Naive thymus-derived CD8-positive, alpha-beta T cell (primary cell): Measurements from ENCODE around the gene CYB5R4. TPM values are rescaled to one million over a fixed set of nuclear protein-coding genes. Genes with fewer than 3 reads are reported as not detected.
A peak's percentile ranks its signal among the peaks of the same experiment; 100 is the strongest.

ENCODE experiments used
- ATAC-seq, 2 donors: fragments of 150-1000 bp; cut with Tn5 transposase in 1 of 2; sonication (Bioruptor Pico), chemical (Tn5 transposase) in 1 of 2; 1 replicate in 1 of 2; 2 replicates in 1 of 2; pipeline ENCODE4 v1.10.0; 2021; ENCODE audit warnings: mild to moderate bottlenecking in 2 of 2, moderate library complexity in 2 of 2
- POLR2A ChIA-PET: fragments of 350-600 bp; sonication (Branson Sonifier 250); formaldehyde crosslinking; loops from one replicate; lab custom pipeline; 2021; ENCODE audit warnings: antibody characterized with exemption; lab: Charles Lee
- DNase-seq, 10 donors: peaks; one replicate each; pipeline versions ENCODE4 v3.0.0 to v3.0.0-alpha.2; 2020 to 2022
- H3K27ac Mint-ChIP-seq, 10 donors: one replicate each; pipeline ENCODE4 v1.8.0; 2020 to 2022; ENCODE audit warnings: mild to moderate bottlenecking in 10 of 10, mixed read lengths in 10 of 10, moderate library complexity in 4 of 10, inconsistent platforms in 1 of 10
- H3K27me3 Mint-ChIP-seq, 5 donors: one replicate each; pipeline ENCODE4 v1.8.0; 2021 to 2022; ENCODE audit warnings: mixed read lengths in 5 of 5
- H3K36me3 Mint-ChIP-seq, 3 donors: one replicate each; pipeline ENCODE4 v1.8.0; 2020 to 2022; ENCODE audit warnings: mixed read lengths in 3 of 3, mild to moderate bottlenecking in 2 of 3, inconsistent platforms in 1 of 3
- H3K4me1 Mint-ChIP-seq, 4 donors: one replicate each; pipeline ENCODE4 v1.8.0; 2021 to 2022; ENCODE audit warnings: mixed read lengths in 4 of 4
- H3K4me3 Mint-ChIP-seq, 10 donors: one replicate each; pipeline ENCODE4 v1.8.0; 2020 to 2022; ENCODE audit warnings: mild to moderate bottlenecking in 10 of 10, mixed read lengths in 10 of 10, moderate library complexity in 6 of 10, inconsistent platforms in 1 of 10
- H3K9me3 Mint-ChIP-seq, 9 donors: one replicate each; pipeline ENCODE4 v1.8.0; 2020 to 2022; ENCODE audit warnings: mixed read lengths in 9 of 9, mild to moderate bottlenecking in 3 of 9, inconsistent platforms in 1 of 9, moderate library complexity in 1 of 9
- polyA plus RNA-seq, 3 donors: library from polyadenylated mRNA; unstranded; fragments of 300-500 nt; fragmentation: Illumina TruSeq; gene quantifications; one replicate each; pipeline ENCODE4 v1.2.3, GENCODE V29; 2021
- total RNA-seq, 8 experiments: library from RNA in 2 of 8; stranded (reverse) in 2 of 8; gene quantifications; one replicate each; pipeline ENCODE4 v1.2.3 and lab custom pipeline; 2021 to 2026

Gene CYB5R4
- total and polyA plus RNA-seq, 5 experiments from 2014 or later, result 17.2 to 32.5 (median 23.4) TPM

DNA sequence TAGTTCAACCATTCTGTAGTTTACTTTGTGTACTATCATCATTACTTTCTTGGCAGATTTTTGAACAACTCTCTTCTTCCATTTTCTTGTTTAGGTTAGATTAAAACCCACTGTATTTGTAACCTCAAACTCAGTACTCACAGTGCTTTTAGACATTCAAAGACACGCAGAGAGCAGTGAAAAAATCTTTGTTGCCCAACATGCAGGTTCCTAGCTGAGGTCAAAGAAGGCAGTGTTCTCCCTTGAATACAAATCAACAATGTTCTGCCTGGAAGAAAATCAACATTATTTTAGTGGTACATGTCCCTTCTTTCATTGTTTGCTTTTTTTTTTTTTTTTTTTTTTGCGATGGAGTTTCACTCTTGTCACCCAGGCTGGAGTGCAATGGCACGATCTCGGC lies 11.2 kb downstream of the CYB5R4 start:
- H3K4me1 Mint-ChIP-seq, result peaks cover 22 to 42% (median 39%) of the 10 kb centered on the region in 4 donors
- H3K9me3 Mint-ChIP-seq, result peaks cover 0 to 29% (median 12%) of the 10 kb centered on the region in 9 donors
- POLR2A ChIA-PET, result no interaction called here
- no peaks in the 10 kb centered on the region for H3K27me3 Mint-ChIP-seq
- H3K27ac Mint-ChIP-seq, result no peak overlapping the region
- peaks cover 28 to 58% (median 45%) of the 10 kb centered on the region in 3 donors for H3K36me3 Mint-ChIP-seq
- no peak overlapping the region for H3K4me3 Mint-ChIP-seq
- DNase-seq, result no peak
- ATAC-seq, result no peak

DNA sequence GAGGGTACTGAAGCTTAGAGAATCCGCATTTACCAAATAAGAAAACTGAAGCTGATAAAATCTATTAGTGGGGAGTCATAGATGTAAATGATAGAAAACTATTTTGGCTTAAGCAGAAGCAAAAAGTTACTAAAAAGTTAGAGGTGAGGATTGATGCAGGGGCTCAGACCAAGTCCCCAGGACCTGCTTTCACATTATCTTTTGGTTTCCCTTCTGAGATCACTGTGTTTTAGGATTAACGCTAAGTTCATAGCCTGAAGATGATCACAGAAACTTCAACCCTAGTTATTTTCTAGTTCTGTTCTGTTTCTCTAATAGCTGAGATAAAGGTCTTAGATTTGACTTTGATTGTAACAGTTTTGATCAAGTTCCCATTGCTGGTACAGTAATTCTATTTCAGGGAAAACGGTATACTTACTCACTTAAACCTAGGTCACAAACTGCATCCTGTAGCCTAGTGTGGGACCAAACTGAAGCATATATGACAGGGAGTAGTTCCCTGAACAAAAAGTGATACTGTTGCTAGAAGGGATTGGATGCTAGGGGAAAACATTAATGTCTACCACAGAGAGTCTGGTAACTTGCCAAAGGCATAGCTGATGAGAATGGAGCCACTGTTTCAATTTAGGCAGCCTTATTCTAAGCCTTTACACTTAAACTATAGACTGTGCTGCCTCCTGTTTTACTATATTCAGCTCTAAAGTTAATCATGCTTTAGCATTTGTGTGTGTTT lies 13.1 kb downstream of the CYB5R4 start:
- H3K27ac Mint-ChIP-seq, result peak overlapping the region in 1 of 10 donors; percentile 12
- no peak for ATAC-seq
- H3K27me3 Mint-ChIP-seq, result no peaks in the 10 kb centered on the region
- H3K4me3 Mint-ChIP-seq, result no peak overlapping the region
- DNase-seq, result no peak
- peaks cover 0 to 12% (median 3%) of the 10 kb centered on the region in 9 donors for H3K9me3 Mint-ChIP-seq
- peaks cover 16 to 47% (median 44%) of the 10 kb centered on the region in 4 donors for H3K4me1 Mint-ChIP-seq
- POLR2A ChIA-PET, result no interaction called here
- H3K36me3 Mint-ChIP-seq, result peaks cover 14 to 43% (median 26%) of the 10 kb centered on the region in 3 donors

DNA sequence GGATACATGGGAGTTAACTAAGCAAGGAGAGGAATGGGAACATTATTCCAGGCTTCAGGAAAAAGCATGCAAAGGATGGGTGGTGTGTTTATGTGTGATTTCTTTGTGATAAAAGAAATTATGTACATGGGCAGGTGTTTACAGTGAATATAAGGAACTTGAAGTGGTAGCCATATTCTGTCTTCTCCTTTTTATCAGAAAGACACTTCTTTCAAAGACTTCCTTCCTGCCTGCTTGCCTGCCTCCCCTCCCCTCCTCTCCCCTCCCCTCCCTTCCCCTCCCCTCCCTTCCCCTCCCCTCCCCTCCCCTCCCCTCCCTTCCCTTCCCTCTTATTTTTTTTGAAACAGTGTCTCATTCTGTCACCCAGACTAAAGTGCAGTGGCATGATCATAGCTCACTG lies 14.4 kb downstream of the CYB5R4 start:
- Mint-ChIP-seq H3K36me3 (peaks cover 9 to 33% (median 13%) of the 10 kb centered on the region in 3 donors), H3K4me3 (peak overlapping the region in 6 of 10 donors; percentile 0 to 45 (median 16)), H3K9me3 (peaks cover 0 to 3% (median 0%) of the 10 kb centered on the region in 9 donors), H3K4me1 (peaks cover 15 to 52% (median 49%) of the 10 kb centered on the region in 4 donors), H3K27me3 (no peaks in the 10 kb centered on the region), H3K27ac (peak overlapping the region in 8 of 10 donors; percentile 3 to 71 (median 35))
- POLR2A ChIA-PET, result no interaction called here
- no peak for ATAC-seq
- no peak for DNase-seq

DNA sequence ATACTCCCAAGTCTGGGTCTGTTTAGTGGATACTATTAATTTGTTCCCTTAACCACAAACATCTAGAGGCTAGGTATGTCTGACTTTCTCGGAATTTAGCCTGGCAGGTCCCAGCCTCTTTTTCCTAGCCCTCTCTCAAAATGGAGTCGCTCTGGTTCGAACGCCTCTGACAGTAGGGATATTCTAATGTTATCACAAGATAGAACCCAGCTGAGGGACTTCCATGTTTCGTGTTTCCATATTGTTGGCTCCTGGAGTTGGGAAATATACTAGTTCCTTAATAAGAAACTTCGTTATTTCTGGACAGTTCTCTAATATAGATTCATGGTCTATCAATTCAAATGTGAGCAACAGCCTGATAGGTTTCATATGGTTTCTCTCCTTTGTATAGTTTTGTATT lies 16.4 kb downstream of the CYB5R4 start:
- H3K9me3 Mint-ChIP-seq, result peaks cover 0 to 3% (median 0%) of the 10 kb centered on the region in 9 donors
- H3K4me3 Mint-ChIP-seq, result no peak overlapping the region
- POLR2A ChIA-PET, result no interaction called here
- peaks cover 3 to 20% (median 5%) of the 10 kb centered on the region in 3 donors for H3K36me3 Mint-ChIP-seq
- H3K27ac Mint-ChIP-seq, result no peak overlapping the region
- H3K27me3 Mint-ChIP-seq, result no peaks in the 10 kb centered on the region
- no peak for DNase-seq
- H3K4me1 Mint-ChIP-seq, result peaks cover 21 to 68% (median 62%) of the 10 kb centered on the region in 4 donors
- ATAC-seq, result no peak

DNA sequence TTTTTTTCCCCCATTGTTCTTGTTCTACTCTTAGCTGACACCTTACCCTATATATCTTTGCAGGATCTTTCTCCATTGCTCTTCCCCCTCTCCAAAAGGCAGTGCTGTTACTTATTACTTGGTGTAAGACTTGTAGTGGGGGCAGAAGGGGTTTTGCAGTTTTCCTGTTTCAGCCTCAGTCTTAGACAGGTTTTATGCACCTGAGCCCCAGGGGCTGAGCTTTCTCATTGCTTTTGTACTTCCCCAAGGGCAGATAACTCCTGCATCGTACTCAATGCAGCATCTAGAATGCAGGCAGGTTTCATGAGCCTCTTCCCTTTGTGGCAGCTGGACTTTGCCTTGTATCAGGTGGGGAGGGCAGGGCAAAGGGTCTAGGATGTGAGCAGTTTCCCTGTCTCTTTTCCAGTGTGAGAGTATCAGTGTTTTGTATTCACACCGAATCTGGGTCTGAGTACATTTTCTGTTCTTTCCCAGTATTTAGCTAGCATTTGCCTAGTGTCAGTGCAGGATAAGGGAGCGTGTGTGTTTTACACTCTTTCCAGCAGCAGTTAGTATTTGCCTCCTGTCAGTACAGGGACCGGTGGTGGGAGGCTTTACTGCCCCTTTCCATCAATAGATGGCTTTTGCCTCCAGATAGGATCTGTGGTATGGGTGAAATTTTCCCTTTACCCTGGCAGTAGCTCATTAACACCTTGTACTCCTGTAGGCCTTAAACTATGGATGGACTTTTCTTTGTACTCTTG lies 19.6 kb downstream of the CYB5R4 start:
- H3K27ac Mint-ChIP-seq, result peak overlapping the region in 4 of 10 donors; percentile 1 to 55 (median 37)
- POLR2A ChIA-PET, result interaction anchor here (0.6 kb wide), 1 partner anchor 1855 kb away, joined by 3 read pairs; no protein-coding TSS in a partner anchor
- H3K4me1 Mint-ChIP-seq, result peaks cover 15 to 48% (median 43%) of the 10 kb centered on the region in 4 donors
- H3K27me3 Mint-ChIP-seq, result no peaks in the 10 kb centered on the region
- peaks cover 0 to 3% (median 0%) of the 10 kb centered on the region in 9 donors for H3K9me3 Mint-ChIP-seq
- ATAC-seq (no peak), DNase-seq (no peak)
- no peak overlapping the region for H3K4me3 Mint-ChIP-seq
- H3K36me3 Mint-ChIP-seq, result peaks cover 0 to 15% (median 0%) of the 10 kb centered on the region in 3 donors

DNA sequence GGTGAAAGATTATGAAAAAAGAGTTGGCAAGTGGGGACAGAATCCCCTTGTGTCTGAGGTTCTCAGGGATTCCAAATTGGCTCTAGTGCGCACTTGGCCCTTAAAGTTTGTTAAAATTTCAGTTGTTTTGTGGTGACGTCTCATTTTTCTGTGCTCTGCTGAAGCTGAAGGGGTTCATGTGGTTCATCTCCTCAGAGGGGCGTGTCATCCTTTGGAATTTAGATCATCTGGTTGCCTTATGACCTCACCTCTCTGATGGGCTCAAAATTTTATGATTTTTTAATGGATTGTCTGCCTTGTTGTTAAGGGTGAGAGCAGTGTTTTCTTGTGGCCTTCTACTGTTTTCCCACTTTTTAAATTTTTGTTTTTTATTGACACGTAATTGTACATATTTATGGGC lies 20.3 kb downstream of the CYB5R4 start:
- no peak for ATAC-seq
- no peak for DNase-seq
- Mint-ChIP-seq H3K27ac (peak overlapping the region in 4 of 10 donors; percentile 7 to 66 (median 52)), H3K4me3 (no peak overlapping the region), H3K4me1 (peaks cover 14 to 47% (median 43%) of the 10 kb centered on the region in 4 donors), H3K9me3 (no peaks in the 10 kb centered on the region), H3K27me3 (no peaks in the 10 kb centered on the region), H3K36me3 (peaks cover 0 to 13% (median 0%) of the 10 kb centered on the region in 3 donors)
- POLR2A ChIA-PET, result interaction anchor here (0.6 kb wide), 1 partner anchor 1855 kb away, joined by 3 read pairs; no protein-coding TSS in a partner anchor

DNA sequence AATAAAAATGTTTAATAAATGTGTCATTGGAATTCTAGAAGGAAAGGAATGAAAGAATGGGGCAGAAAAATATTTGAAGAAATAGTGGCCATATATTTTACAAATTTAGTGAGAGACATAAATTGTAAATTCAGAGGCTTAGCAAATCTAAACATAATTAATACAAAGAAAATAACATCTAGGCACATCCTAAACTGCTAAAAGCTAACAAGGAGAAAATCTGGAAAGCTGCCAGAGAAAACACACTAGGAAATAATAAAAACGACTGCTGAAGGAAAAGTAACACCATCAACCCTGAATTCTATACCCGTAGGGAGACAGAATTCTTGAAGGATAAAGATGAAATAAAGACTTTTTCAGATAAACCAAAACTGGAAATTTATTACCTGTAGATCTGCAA lies 23.8 kb downstream of the CYB5R4 start:
- DNase-seq, result no peak
- no peaks in the 10 kb centered on the region for H3K9me3 Mint-ChIP-seq
- POLR2A ChIA-PET, result no interaction called here
- H3K4me3 Mint-ChIP-seq, result no peak overlapping the region
- H3K36me3 Mint-ChIP-seq, result peaks cover 0 to 10% (median 0%) of the 10 kb centered on the region in 3 donors
- peak overlapping the region in 3 of 10 donors; percentile 15 to 48 (median 22) for H3K27ac Mint-ChIP-seq
- H3K27me3 Mint-ChIP-seq, result no peaks in the 10 kb centered on the region
- peaks cover 12 to 35% (median 31%) of the 10 kb centered on the region in 4 donors for H3K4me1 Mint-ChIP-seq
- no peak for ATAC-seq

DNA sequence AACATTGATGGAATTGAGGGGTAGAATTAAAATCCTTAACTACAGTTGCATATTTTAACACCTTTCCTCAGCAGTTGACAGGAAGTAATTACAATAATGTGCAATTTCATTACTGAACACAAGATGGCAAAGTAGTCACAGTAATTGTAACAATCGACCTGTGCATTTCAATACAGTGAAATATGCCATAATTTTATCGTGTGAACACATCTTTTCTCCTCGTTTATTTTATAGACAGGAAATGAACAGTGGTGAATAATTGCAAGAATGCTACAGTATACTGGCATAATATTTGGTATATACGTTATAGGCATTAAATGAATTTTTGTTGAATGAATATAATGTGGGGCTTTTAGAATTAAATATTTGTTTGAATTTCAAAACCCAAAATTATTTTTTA lies 25.0 kb downstream of the CYB5R4 start:
- no peaks in the 10 kb centered on the region for H3K27me3 Mint-ChIP-seq
- no peak overlapping the region for H3K4me3 Mint-ChIP-seq
- peaks cover 11 to 37% (median 27%) of the 10 kb centered on the region in 4 donors for H3K4me1 Mint-ChIP-seq
- POLR2A ChIA-PET, result no interaction called here
- H3K36me3 Mint-ChIP-seq, result peaks cover 0 to 6% (median 4%) of the 10 kb centered on the region in 3 donors
- no peak overlapping the region for H3K27ac Mint-ChIP-seq
- DNase-seq, result peak in 3 of 10 donors; percentile 38 to 50 (median 47)
- H3K9me3 Mint-ChIP-seq, result no peaks in the 10 kb centered on the region
- ATAC-seq, result peak; percentile 58 to 70

DNA sequence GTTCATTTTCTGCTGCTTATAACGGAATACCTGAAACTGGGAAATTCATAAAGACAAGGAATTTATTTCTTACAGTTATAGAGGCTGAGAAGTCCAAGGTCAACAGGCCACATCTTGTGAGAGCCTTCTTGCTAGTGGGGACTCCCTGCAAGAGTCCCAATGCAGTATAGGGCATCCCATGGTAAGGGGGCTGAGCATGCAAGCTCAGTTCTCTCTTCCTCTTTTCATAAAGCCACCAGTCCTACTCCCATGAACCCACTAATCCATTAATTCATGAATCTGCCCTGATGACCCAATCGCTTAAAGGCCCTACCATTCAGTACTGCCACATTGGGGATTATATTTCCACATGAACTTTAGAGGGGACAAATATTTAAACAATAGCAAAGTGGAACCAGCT lies 26.5 kb downstream of the CYB5R4 start:
- H3K4me1 Mint-ChIP-seq, result peaks cover 9 to 34% (median 20%) of the 10 kb centered on the region in 4 donors
- no peak overlapping the region for H3K4me3 Mint-ChIP-seq
- no peaks in the 10 kb centered on the region for H3K27me3 Mint-ChIP-seq
- peaks cover 0 to 8% (median 6%) of the 10 kb centered on the region in 3 donors for H3K36me3 Mint-ChIP-seq
- no peak for DNase-seq
- H3K9me3 Mint-ChIP-seq, result no peaks in the 10 kb centered on the region
- POLR2A ChIA-PET, result no interaction called here
- no peak for ATAC-seq
- H3K27ac Mint-ChIP-seq, result no peak overlapping the region

DNA sequence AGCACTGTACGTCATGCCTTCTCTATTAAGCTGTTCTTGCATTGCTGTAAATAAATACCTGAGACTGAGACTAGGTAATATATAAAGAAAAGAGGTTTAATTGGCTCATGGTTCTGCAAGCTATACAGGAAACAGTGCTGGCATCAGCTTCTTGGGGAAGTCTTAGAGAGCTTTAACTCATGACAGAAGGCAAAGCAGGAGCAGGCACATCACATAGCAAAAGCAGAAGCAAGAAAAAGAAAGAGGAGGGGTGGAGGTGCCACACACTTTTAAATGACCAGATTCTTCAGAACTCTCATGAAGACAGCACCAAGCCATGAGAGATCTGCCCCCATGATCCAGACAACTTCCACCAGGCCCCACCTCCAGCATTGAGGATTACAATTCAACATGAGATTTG lies 30.1 kb downstream of the CYB5R4 start:
- ATAC-seq (no peak), DNase-seq (no peak)
- Mint-ChIP-seq H3K36me3 (peaks cover 5 to 19% (median 9%) of the 10 kb centered on the region in 3 donors), H3K27ac (no peak overlapping the region), H3K9me3 (no peaks in the 10 kb centered on the region), H3K4me3 (no peak overlapping the region), H3K27me3 (no peaks in the 10 kb centered on the region), H3K4me1 (peaks cover 14 to 34% (median 32%) of the 10 kb centered on the region in 4 donors)
- POLR2A ChIA-PET, result no interaction called here

DNA sequence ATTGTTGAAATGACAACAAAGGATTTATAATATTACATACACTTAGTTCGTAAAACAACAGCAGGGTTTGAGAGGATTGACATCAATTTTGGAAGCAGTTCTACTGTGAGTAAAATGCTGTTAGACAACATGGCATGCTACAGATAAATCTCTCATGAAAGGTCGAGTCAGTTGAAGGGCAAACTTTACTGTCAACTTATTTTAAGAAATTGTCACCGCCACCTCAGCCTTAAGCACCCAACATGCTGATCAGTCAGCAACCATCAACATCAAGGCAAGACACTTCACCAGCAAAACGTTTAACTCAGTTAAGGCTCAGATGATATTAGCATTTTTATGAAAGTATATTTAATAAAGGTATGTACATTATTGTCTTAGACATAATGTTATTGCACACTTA lies 31.0 kb downstream of the CYB5R4 start:
- DNase-seq (no peak), ATAC-seq (no peak)
- Mint-ChIP-seq H3K27me3 (no peaks in the 10 kb centered on the region), H3K36me3 (peaks cover 5 to 28% (median 16%) of the 10 kb centered on the region in 3 donors), H3K4me3 (no peak overlapping the region), H3K4me1 (peaks cover 16 to 40% (median 34%) of the 10 kb centered on the region in 4 donors), H3K9me3 (no peaks in the 10 kb centered on the region), H3K27ac (no peak overlapping the region)
- POLR2A ChIA-PET, result no interaction called here

DNA sequence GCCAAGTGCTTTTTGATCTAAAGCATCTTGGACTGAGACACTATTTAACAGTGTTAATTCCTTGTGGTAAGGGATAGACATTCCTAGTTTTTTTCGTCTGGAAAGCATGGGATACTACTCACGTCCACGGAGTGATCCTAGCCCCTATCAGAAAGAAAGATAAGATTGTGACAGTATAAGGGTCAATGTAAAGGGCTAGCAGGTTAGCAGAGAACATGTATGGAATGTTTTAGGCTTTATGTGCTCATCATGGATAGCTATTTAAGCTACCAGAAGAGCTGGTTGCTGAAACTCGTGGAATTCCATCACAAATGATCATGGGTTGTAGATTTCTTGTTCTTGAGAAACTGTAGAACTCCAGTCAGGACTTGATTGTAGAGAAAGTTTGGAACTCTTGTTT lies 32.1 kb downstream of the CYB5R4 start:
- H3K4me3 Mint-ChIP-seq, result no peak overlapping the region
- no peak for ATAC-seq
- peaks cover 0 to 7% (median 0%) of the 10 kb centered on the region in 9 donors for H3K9me3 Mint-ChIP-seq
- H3K4me1 Mint-ChIP-seq, result peaks cover 20 to 48% (median 35%) of the 10 kb centered on the region in 4 donors
- no peak for DNase-seq
- H3K27ac Mint-ChIP-seq, result no peak overlapping the region
- peaks cover 12 to 36% (median 26%) of the 10 kb centered on the region in 3 donors for H3K36me3 Mint-ChIP-seq
- no peaks in the 10 kb centered on the region for H3K27me3 Mint-ChIP-seq
- POLR2A ChIA-PET, result no interaction called here
